Endodermal cell (in vitro differentiated cells): ENCODE results near the gene SLX4IP. TPM values are rescaled to one million over a fixed set of nuclear protein-coding genes. Genes with fewer than 3 reads are reported as not detected.
"Not testable (repeated sequence)": the region's sequence is repeated elsewhere in the genome, so short reads cannot be mapped to it uniquely, and the experiment has no call there.

Source experiments
- DNase-seq: peaks from one replicate; pipeline ENCODE4 v3.0.0-alpha.2; 2017
- H3K27ac ChIP-seq: 2 replicates; pipeline ENCODE4 v1.5.1; 2013; ENCODE audit warnings: mild to moderate bottlenecking, low read depth, low read length, moderate library complexity
- H3K27me3 ChIP-seq: 2 replicates; pipeline ENCODE4 v1.6.1; 2013; ENCODE audit warnings: mild to moderate bottlenecking, low read length, moderate library complexity; ENCODE audit not compliant: insufficient read depth, control insufficient read depth, poor library complexity, severe bottlenecking
- H3K36me3 ChIP-seq: 2 replicates; pipeline ENCODE4 v1.7.0; 2013; ENCODE audit warnings: mild to moderate bottlenecking, low read length, moderate library complexity; ENCODE audit not compliant: control insufficient read depth, insufficient read depth
- H3K4me1 ChIP-seq: one replicate; pipeline ENCODE4 v1.7.0; 2013; ENCODE audit warnings: low read length; ENCODE audit not compliant: control insufficient read depth, insufficient read depth
- H3K4me3 ChIP-seq: 2 replicates; pipeline ENCODE4 v1.5.1; 2013; ENCODE audit warnings: mild to moderate bottlenecking, low read length, moderate library complexity
- H3K9ac ChIP-seq: 2 replicates; pipeline ENCODE4 v1.6.1; 2013; ENCODE audit warnings: mild to moderate bottlenecking, low read length, moderate library complexity; ENCODE audit not compliant: poor library complexity, severe bottlenecking; ENCODE audit errors: extremely low read depth
- H3K9me3 ChIP-seq: 2 replicates; pipeline ENCODE4 v1.6.1; 2013; ENCODE audit warnings: mild to moderate bottlenecking, low read length, moderate library complexity; ENCODE audit not compliant: control insufficient read depth
- H3K27ac Mint-ChIP-seq: 2 replicates; pipeline ENCODE4 v1.8.0; 2020; ENCODE audit warnings: mixed read lengths
- H3K27me3 Mint-ChIP-seq: 2 replicates; pipeline ENCODE4 v1.8.0; 2021; ENCODE audit warnings: mild to moderate bottlenecking, mixed read lengths; ENCODE audit not compliant: insufficient read depth
- H3K36me3 Mint-ChIP-seq: 2 replicates; pipeline ENCODE4 v1.8.0; 2020; ENCODE audit warnings: low read depth, mixed read lengths
- H3K4me1 Mint-ChIP-seq: 2 replicates; pipeline ENCODE4 v1.8.0; 2020; ENCODE audit warnings: mixed read lengths
- H3K4me3 Mint-ChIP-seq: 2 replicates; pipeline ENCODE4 v1.8.0; 2020; ENCODE audit warnings: mild to moderate bottlenecking, moderate library complexity, mixed read lengths
- H3K9me3 Mint-ChIP-seq: 2 replicates; pipeline ENCODE4 v1.8.0; 2020; ENCODE audit warnings: mild to moderate bottlenecking, mixed read lengths
- CTCF ChIP-seq: fragments of 200-600 bp; sonication (generic); conservative IDR thresholded peaks from 2 replicates; pipeline ENCODE4 v1.5.0; 2021; ENCODE audit warnings: antibody characterized with exemption, mild to moderate bottlenecking
- WGBS, 2 experiments: methylation state at CpG; one replicate each; pipeline versions ENCODE4 v1.1.5 to v1.1.7; 2013; ENCODE audit warnings: missing lambda C conversion rate in 2 of 2, mixed read lengths in 1 of 2; ENCODE audit not compliant: insufficient coverage in 1 of 2, insufficient read length in 1 of 2; 5-methylcytosine and 5-hydroxymethylcytosine counted together
- total RNA-seq, 2 donors: library from RNA; stranded (reverse); fragmentation: NEBNext Ultra II Directional in 1 of 2; extraction: Animal tissue kit (Norgen Biotek cat#: 25700) in 1 of 2; gene quantifications; 2 replicates in 1 of 2; 3 replicates in 1 of 2; pipeline ENCODE4 v1.2.1, GENCODE V29; 2021

The SLX4IP gene
- total RNA-seq, 2 donors from 2014 or later: 9.2 to 9.5 TPM

GRCh38 chr20:10415013-10415650 lies 20.0 kb upstream of the SLX4IP start:
- Mint-ChIP-seq H3K36me3 (peaks cover 17% of the 10 kb centered on the region), H3K27ac (no peak overlapping the region), H3K4me1 (peaks cover 37% of the 10 kb centered on the region), H3K27me3 (no peaks in the 10 kb centered on the region), H3K9me3 (no peaks in the 10 kb centered on the region), H3K4me3 (no peak overlapping the region)
- no peak for DNase-seq
- Histone ChIP-seq H3K4me1 (peaks cover 17% of the 10 kb centered on the region), H3K36me3 (peaks cover 9% of the 10 kb centered on the region), H3K27me3 (no peaks in the 10 kb centered on the region), H3K4me3 (no peak overlapping the region), H3K9me3 (no peaks in the 10 kb centered on the region), H3K27ac (no peak overlapping the region), H3K9ac (no peak overlapping the region)
- TF ChIP-seq CTCF: no peak
- WGBS, 2 experiments: 80% methylated on average over 3 of the region's 3 CpGs; no CpG with 5 or more reads in 1 of the 2 experiments

- not testable (repeated sequence) for H3K27ac Mint-ChIP-seq, H3K4me3 ChIP-seq, H3K27ac ChIP-seq, H3K4me3 Mint-ChIP-seq, H3K27me3 ChIP-seq, DNase-seq, H3K36me3 ChIP-seq, H3K9me3 Mint-ChIP-seq, H3K9ac ChIP-seq, H3K27me3 Mint-ChIP-seq, H3K9me3 ChIP-seq
- H3K4me1 Mint-ChIP-seq: peaks cover 36% of the 10 kb centered on the region
- H3K36me3 Mint-ChIP-seq: peaks cover 18% of the 10 kb centered on the region
- peaks cover 13% of the 10 kb centered on the region for H3K4me1 ChIP-seq
- 90 to 100% methylated on average over 1 to 2 of the region's 2 CpGs for WGBS, 2 experiments
Measured at GRCh38 chr20:10417218-10417617, 17.9 kb upstream of the SLX4IP start.

GRCh38 chr20:10419550-10420133 lies 15.5 kb upstream of the SLX4IP start:
- no peak overlapping the region for H3K27ac ChIP-seq
- no peaks in the 10 kb centered on the region for H3K27me3 ChIP-seq
- no peak overlapping the region for H3K27ac Mint-ChIP-seq
- 98 to 100% methylated on average over 2 to 5 of the region's 5 CpGs for WGBS, 2 experiments
- no peak for DNase-seq
- peaks cover 20% of the 10 kb centered on the region for H3K4me1 Mint-ChIP-seq
- H3K9me3 ChIP-seq: no peaks in the 10 kb centered on the region
- H3K9ac ChIP-seq: no peak overlapping the region
- no peak overlapping the region for H3K4me3 ChIP-seq
- no peak overlapping the region for H3K4me3 Mint-ChIP-seq
- H3K4me1 ChIP-seq: peaks cover 3% of the 10 kb centered on the region
- peaks cover 4% of the 10 kb centered on the region for H3K9me3 Mint-ChIP-seq
- peaks cover 29% of the 10 kb centered on the region for H3K36me3 Mint-ChIP-seq
- peaks cover 14% of the 10 kb centered on the region for H3K36me3 ChIP-seq
- no peaks in the 10 kb centered on the region for H3K27me3 Mint-ChIP-seq
- TF ChIP-seq CTCF: no peak
